ENCODE measurements around the gene ROBO2. TPM values are rescaled to one million over a fixed set of nuclear protein-coding genes. Genes with fewer than 3 reads are reported as not detected.
A peak's percentile ranks its signal among the peaks of the same experiment; 100 is the strongest.

The ROBO2 gene
- total and polyA plus RNA-seq, 8 donors, result 0.65 to 4.3 (median 1.6) TPM

GRCh38 chr3:77102951-77103769, 63.3 kb downstream of the ROBO2 start:
- H3K36me3 ChIP-seq, result no peaks in the 10 kb centered on the region
- no peak for DNase-seq
- no peaks in the 10 kb centered on the region for H3K4me1 ChIP-seq
- FAIRE-seq, result no peak
- no peaks in the 10 kb centered on the region for H3K27me3 ChIP-seq
- H3K9me3 ChIP-seq, result no peaks in the 10 kb centered on the region
- TF ChIP-seq CTCF (IDR thresholded peaks at IDR 0.05), result no peak
- WGBS, 2 donors, result 86 to 91% methylated on average over 6 of the region's 6 CpGs
- H3K4me3 ChIP-seq, result no peak overlapping the region
- ATAC-seq, result no peak
- no peak overlapping the region for H3K27ac ChIP-seq
- intact Hi-C loops (cut with DNase I), result no loop called here

- DNase-seq (no peak), ATAC-seq (peak in 1 of 4 donors; percentile 40), FAIRE-seq (no peak)
- no peaks in the 10 kb centered on the region for H3K9me3 ChIP-seq
- intact Hi-C loops (cut with DNase I), result no loop called here
- no peaks in the 10 kb centered on the region for H3K4me1 ChIP-seq
- no peaks in the 10 kb centered on the region for H3K36me3 ChIP-seq
- H3K27ac ChIP-seq, result no peak overlapping the region
- TF ChIP-seq CTCF (IDR thresholded peaks at IDR 0.05), result no peak
- no peak overlapping the region for H3K4me3 ChIP-seq
- 23 to 32% methylated on average over 2 of the region's 2 CpGs for WGBS, 2 donors
- H3K27me3 ChIP-seq, result no peaks in the 10 kb centered on the region
Measured at GRCh38 chr3:77122652-77123051, 82.8 kb downstream of the ROBO2 start.

GRCh38 chr3:77125966-77126365, 86.1 kb downstream of the ROBO2 start:
- DNase-seq (no peak), ATAC-seq (no peak), FAIRE-seq (no peak)
- no peak overlapping the region for H3K27ac ChIP-seq
- H3K4me3 ChIP-seq, result no peak overlapping the region
- H3K9me3 ChIP-seq, result no peaks in the 10 kb centered on the region
- intact Hi-C loops (cut with DNase I), result no loop called here
- 46 to 55% methylated on average over 3 of the region's 3 CpGs for WGBS, 2 donors
- TF ChIP-seq CTCF (IDR thresholded peaks at IDR 0.05), result no peak
- no peaks in the 10 kb centered on the region for H3K27me3 ChIP-seq
- no peaks in the 10 kb centered on the region for H3K36me3 ChIP-seq
- no peaks in the 10 kb centered on the region for H3K4me1 ChIP-seq

- FAIRE-seq, result no peak
- ATAC-seq, result peak in 3 of 4 donors; percentile 48 to 75 (median 53)
- TF ChIP-seq CTCF (IDR thresholded peaks at IDR 0.05), result no peak
Measured at GRCh38 chr3:77134769-77135168, 94.9 kb downstream of the ROBO2 start.

GRCh38 chr3:77137559-77137958, 97.7 kb downstream of the ROBO2 start:
- Histone ChIP-seq H3K9me3 (no peaks in the 10 kb centered on the region), H3K4me3 (no peak overlapping the region), H3K36me3 (no peaks in the 10 kb centered on the region), H3K4me1 (no peaks in the 10 kb centered on the region), H3K27me3 (no peaks in the 10 kb centered on the region), H3K27ac (no peak overlapping the region)
- ATAC-seq, result no peak
- no peak for FAIRE-seq
- intact Hi-C loops (cut with DNase I), result no loop called here
- WGBS, 2 donors, result 66 to 81% methylated on average over 5 of the region's 5 CpGs
- no peak for TF ChIP-seq CTCF (IDR thresholded peaks at IDR 0.05)
- no peak for DNase-seq

More at GRCh38 chr3:77134769-77135168, 94.9 kb downstream of the ROBO2 start:
- WGBS, 2 donors, result 14 to 15% methylated on average over 12 of the region's 12 CpGs
- Histone ChIP-seq H3K4me1 (no peaks in the 10 kb centered on the region), H3K4me3 (no peak overlapping the region), H3K9me3 (no peaks in the 10 kb centered on the region), H3K27ac (no peak overlapping the region), H3K36me3 (no peaks in the 10 kb centered on the region), H3K27me3 (no peaks in the 10 kb centered on the region)
- intact Hi-C loops (cut with DNase I), result no loop called here
- no peak for DNase-seq

Data from pancreas (tissue), 10 donors.